ENCODE measurements around the gene GPAM. TPM values are rescaled to one million over a fixed set of nuclear protein-coding genes. Genes with fewer than 3 reads are reported as not detected.

GPAM gene
- total and polyA plus RNA-seq, 10 of the 15 experiments (the other 5 are each of a cell fraction or from before 2014, with no cell fraction given), result 3.3 to 9.4 (median 7.4) TPM

DNA sequence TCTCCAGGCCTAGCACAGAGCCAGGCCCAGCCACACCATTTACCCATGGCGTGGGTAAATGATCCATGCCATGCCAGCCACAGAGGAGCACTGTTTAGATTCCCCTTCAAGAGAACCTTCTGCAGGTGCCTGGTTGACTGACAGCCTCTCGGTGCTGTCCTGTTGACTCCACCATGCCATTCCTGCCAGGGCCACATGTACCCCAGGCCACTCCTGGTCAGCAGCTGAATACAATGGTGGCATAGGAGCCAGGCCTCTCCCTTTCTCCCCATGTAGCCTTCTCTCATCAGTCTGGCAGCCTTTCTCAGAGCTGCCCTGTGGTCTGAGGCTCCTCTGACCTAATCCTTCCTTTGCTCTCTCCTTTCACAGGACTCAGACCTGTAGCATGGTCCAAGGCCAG is 39.2 kb upstream of the GPAM start:
- Histone ChIP-seq H3K36me3 (ENCODE audit: control insufficient read depth in 2 of 2, insufficient read depth in 2 of 2, low read length in 1 of 2) (no peaks in the 10 kb centered on the region), H3K9ac (ENCODE audit: control insufficient read depth, insufficient read depth, low read length) (no peak overlapping the region), H3K79me2 (ENCODE audit: control insufficient read depth, insufficient read depth, low read length) (no peaks in the 10 kb centered on the region), H4K20me1 (ENCODE audit: control insufficient read depth, insufficient read depth) (no peaks in the 10 kb centered on the region), H3K4me3 (no peak overlapping the region), H3K27ac (ENCODE audit: control insufficient read depth, insufficient read depth) (no peak overlapping the region), H3K4me2 (ENCODE audit: control insufficient read depth, insufficient read depth) (no peak overlapping the region), H3K4me1 (ENCODE audit: control insufficient read depth, insufficient read depth, low read length) (no peaks in the 10 kb centered on the region), H3K27me3 (replicated peaks in 1 of 2; ENCODE audit: control insufficient read depth in 2 of 2, insufficient read depth in 2 of 2, low read length in 1 of 2) (no peaks in the 10 kb centered on the region), H3K9me3 (replicated peaks; ENCODE audit: control insufficient read depth, insufficient read depth, low read length) (no peaks in the 10 kb centered on the region; the same call in 2 of the 3 replicates), H2AFZ (ENCODE audit: control insufficient read depth, low read depth, low read length) (no peak overlapping the region)
- CTCF ChIA-PET, result no interaction called here
- RAD21 ChIA-PET (ENCODE audit: unreplicated experiment), result no interaction called here
- POLR2A ChIA-PET, result no interaction called here
- in situ Hi-C loops (cut with MboI) (no loop called here), intact Hi-C loops (cut with micrococcal nuclease; ENCODE audit: unreplicated experiment) (no loop called here)
- WGBS (ENCODE audit: insufficient coverage, insufficient replicate concordance, low lambda C conversion rate, missing lambda C conversion rate), result 3% methylated on average over 2 of the region's 2 CpGs
- FAIRE-seq, result no peak
- no TSS peak for BruUV-seq (replicated peaks)
- SMC1A ChIA-PET (ENCODE audit: uncharacterized antibody, unreplicated experiment), result no interaction called here
- no peak for ATAC-seq
- TF ChIP-seq FOXK2 (IDR thresholded peaks at IDR 0.05) (no peak), STAT1 (conservative IDR thresholded peaks at IDR 0.05) (no peak), TAF1 (IDR thresholded peaks at IDR 0.05; ENCODE audit: borderline replicate concordance, low read depth, low read length) (no peak), IRF5 (IDR thresholded peaks at IDR 0.05; ENCODE audit: borderline replicate concordance) (no peak), RUNX3 (IDR thresholded peaks at IDR 0.05; ENCODE audit: low read length) (no peak)
- TF ChIP-seq, protein P1, sequence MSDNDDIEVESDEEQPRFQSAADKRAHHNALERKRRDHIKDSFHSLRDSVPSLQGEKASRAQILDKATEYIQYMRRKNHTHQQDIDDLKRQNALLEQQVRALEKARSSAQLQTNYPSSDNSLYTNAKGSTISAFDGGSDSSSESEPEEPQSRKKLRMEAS (IDR thresholded peaks at IDR 0.05; ENCODE audit: low read depth, low read length), result no peak
- DNase-seq (ENCODE audit: low read depth, low spot score), result no peak

DNA sequence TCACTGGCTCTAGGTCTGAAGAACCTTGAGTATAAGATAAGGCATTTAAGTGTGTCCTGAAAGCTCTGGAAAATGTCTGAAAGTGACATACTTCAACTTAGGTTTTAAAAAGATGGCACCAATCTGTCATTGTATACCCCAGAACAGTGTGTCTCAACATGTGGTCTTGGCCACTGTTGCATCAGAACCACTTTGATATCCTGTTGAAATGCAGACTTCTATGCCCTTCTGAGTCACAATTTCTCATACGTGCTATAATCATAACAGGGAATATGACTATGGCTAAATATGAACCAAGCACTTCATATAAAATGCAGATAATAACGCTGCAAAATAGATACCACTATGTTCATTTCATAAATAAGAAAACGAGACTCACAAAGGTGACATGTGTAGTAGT is 38.0 kb upstream of the GPAM start:
- no peaks in the 10 kb centered on the region for H3K4me1 ChIP-seq (ENCODE audit: control insufficient read depth, insufficient read depth, low read length)
- no peaks in the 10 kb centered on the region for H3K36me3 ChIP-seq (ENCODE audit: control insufficient read depth in 2 of 2, insufficient read depth in 2 of 2, low read length in 1 of 2)
- H3K79me2 ChIP-seq (ENCODE audit: control insufficient read depth, insufficient read depth, low read length), result no peaks in the 10 kb centered on the region
- no peaks in the 10 kb centered on the region for H4K20me1 ChIP-seq (ENCODE audit: control insufficient read depth, insufficient read depth)
- no peak overlapping the region for H3K27ac ChIP-seq (ENCODE audit: control insufficient read depth, insufficient read depth)
- no peak for ATAC-seq
- H3K9me3 ChIP-seq (replicated peaks; ENCODE audit: control insufficient read depth, insufficient read depth, low read length), result no peaks in the 10 kb centered on the region; the same call in 2 of the 3 replicates
- H3K4me2 ChIP-seq (ENCODE audit: control insufficient read depth, insufficient read depth), result no peak overlapping the region
- no TSS peak for BruUV-seq (replicated peaks)
- DNase-seq (ENCODE audit: low read depth, low spot score), result no peak
- no peak overlapping the region for H3K9ac ChIP-seq (ENCODE audit: control insufficient read depth, insufficient read depth, low read length)
- FAIRE-seq, result no peak
- H2AFZ ChIP-seq (ENCODE audit: control insufficient read depth, low read depth, low read length), result no peak overlapping the region
- in situ Hi-C loops (cut with MboI) (no loop called here), intact Hi-C loops (cut with micrococcal nuclease; ENCODE audit: unreplicated experiment) (no loop called here)
- POLR2A ChIA-PET, result no interaction called here
- SMC1A ChIA-PET (ENCODE audit: uncharacterized antibody, unreplicated experiment), result no interaction called here
- CTCF ChIA-PET, result no interaction called here
- RAD21 ChIA-PET (ENCODE audit: unreplicated experiment), result no interaction called here
- no peaks in the 10 kb centered on the region for H3K27me3 ChIP-seq (replicated peaks in 1 of 2; ENCODE audit: control insufficient read depth in 2 of 2, insufficient read depth in 2 of 2, low read length in 1 of 2)
- no peak overlapping the region for H3K4me3 ChIP-seq
- 32% methylated on average over 3 of the region's 3 CpGs for WGBS (ENCODE audit: insufficient coverage, insufficient replicate concordance, low lambda C conversion rate, missing lambda C conversion rate)
- TF ChIP-seq PAX5 (IDR thresholded peaks at IDR 0.05; ENCODE audit: borderline replicate concordance, low read depth, low read length), result no peak
- no peak for TF ChIP-seq POU2F2 (IDR thresholded peaks at IDR 0.05; ENCODE audit: borderline replicate concordance, low read depth, low read length)
- no peak for TF ChIP-seq SIN3A (IDR thresholded peaks at IDR 0.05; ENCODE audit: low read depth, low read length)
- TF ChIP-seq MTA3 (IDR thresholded peaks at IDR 0.05; ENCODE audit: borderline replicate concordance, low read length), result no peak
- TF ChIP-seq EP300 (IDR thresholded peaks at IDR 0.05; ENCODE audit: borderline replicate concordance in 1 of 2, control insufficient read depth in 1 of 2, low read depth in 2 of 2, low read length in 2 of 2), result no peak
- no peak for TF ChIP-seq CHD2 (IDR thresholded peaks at IDR 0.05; ENCODE audit: borderline replicate concordance, low read depth, low read length)
- TF ChIP-seq, protein P2, sequence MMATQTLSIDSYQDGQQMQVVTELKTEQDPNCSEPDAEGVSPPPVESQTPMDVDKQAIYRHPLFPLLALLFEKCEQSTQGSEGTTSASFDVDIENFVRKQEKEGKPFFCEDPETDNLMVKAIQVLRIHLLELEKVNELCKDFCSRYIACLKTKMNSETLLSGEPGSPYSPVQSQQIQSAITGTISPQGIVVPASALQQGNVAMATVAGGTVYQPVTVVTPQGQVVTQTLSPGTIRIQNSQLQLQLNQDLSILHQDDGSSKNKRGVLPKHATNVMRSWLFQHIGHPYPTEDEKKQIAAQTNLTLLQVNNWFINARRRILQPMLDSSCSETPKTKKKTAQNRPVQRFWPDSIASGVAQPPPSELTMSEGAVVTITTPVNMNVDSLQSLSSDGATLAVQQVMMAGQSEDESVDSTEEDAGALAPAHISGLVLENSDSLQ (IDR thresholded peaks at IDR 0.05), result no peak
- TF ChIP-seq KDM1A (IDR thresholded peaks at IDR 0.05; ENCODE audit: borderline replicate concordance), result no peak
- no peak for TF ChIP-seq HDGF (IDR thresholded peaks at IDR 0.05)
